Measurements from ENCODE around the gene IRAK2.

The IRAK2 gene

DNA sequence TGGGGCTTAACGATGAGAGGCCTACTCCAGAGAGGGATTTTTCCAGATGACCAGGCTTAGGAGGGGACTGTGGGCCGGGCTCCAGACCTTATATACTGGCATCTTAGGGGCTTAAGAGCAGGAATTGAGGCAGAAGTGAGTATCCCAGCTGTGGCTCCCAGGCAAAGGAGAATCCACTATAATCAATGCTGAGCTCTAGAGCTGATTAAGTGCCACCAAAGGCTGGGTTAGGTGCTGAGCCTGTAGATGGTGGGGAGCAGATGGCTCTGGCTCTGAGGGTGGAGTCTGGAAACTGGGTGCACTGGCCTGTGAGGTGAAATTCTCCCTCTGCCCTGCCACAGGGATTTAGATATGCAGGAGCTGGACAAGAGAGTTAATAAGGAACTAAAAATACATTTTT is 23.2 kb downstream of the IRAK2 start:
- no peak for DNase-seq
- Mint-ChIP-seq H3K36me3 (peaks cover 20% of the 10 kb centered on the region), H3K4me3 (no peak overlapping the region), H3K27ac (peak overlapping the region; percentile 56), H3K9me3 (no peaks in the 10 kb centered on the region), H3K4me1 (peaks cover 76% of the 10 kb centered on the region), H3K27me3 (no peaks in the 10 kb centered on the region)
- CTCF ChIA-PET: interaction anchor here (1.0 to 3.0 kb wide), 3 partner anchors 11 to 36 kb away, joined by 3 to 9 read pairs (median 5); no protein-coding TSS in a partner anchor

DNA sequence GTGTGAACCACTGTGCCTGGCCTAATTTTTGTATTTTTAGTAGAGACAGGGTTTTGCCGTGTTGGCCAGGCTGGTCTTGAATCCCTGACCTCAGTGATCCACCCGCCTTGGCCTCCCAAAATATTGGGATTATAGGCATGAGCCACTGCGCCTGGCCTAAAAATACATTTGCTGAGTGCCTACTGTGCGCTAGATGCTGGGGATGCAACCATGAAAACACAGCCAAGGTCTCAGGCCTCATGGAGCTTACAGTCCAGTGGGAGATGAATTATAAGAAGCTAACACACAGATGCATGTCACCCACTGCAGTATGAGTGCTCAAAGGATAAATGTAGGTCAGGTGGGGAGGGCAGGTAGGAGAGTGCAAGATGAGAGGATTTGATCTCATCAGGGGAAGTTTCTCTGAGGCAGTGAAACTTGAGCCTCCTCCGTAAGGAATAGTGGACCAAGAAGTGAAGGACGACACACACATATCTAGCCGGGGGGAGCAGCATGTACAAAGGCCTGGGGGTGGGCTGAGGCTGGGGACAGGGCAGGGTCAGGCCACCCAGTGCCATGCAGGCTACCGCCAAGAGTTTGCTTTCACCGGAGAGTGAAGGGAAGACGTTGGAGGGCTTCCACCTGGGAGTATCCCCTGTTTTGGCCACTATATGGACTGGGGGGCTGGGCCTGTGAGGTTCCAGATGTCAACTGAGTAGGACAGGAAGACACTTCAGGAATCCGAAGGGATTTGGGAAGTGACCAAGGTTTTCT is 24.3 kb downstream of the IRAK2 start:
- Mint-ChIP-seq H3K27me3 (no peaks in the 10 kb centered on the region), H3K9me3 (no peaks in the 10 kb centered on the region), H3K27ac (peak overlapping the region; percentile 57), H3K4me1 (peaks cover 83% of the 10 kb centered on the region), H3K36me3 (peaks cover 20% of the 10 kb centered on the region), H3K4me3 (peak overlapping the region; percentile 24)
- no peak for DNase-seq
- CTCF ChIA-PET: interaction anchor here (1.0 to 3.0 kb wide), 4 partner anchors 8 to 37 kb away, joined by 3 to 9 read pairs (median 3); no protein-coding TSS in a partner anchor

DNA sequence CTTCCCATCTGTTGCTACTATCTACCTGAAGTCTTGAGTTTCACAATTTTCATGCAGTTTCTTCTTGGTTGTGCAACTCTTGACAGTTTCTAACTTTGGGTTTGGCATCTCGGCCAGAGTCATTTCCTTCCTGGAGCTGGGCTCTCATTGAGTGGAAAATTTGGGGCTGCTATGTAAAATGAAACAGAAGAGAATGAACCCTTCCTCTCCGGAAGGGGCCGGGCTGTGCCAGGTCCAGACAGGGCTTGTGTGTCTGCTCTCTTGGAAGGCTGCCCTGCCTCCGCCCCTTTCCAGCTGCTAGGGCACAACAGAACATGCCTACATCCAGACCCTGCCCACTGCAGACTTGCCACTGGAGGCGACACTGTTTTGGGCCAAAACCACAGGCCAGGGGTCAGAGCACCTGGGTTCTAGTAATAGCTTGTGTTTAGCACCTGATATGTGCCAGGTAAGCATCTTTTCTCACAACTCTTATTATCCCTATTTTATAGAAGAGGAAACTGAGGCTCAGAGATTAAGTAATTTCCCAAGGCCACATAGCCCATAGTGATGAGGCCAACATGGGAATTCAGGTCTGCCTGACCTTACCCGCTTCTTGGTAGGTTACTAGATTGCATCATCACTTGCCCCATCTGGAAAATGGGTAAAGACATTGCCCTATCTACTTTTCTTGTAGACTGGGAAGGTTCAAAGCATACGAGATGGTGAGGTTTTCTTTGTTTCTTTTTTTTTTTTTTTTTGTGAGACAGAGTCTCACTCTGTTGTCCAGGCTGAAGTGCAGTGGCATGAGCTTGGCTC is 25.0 kb downstream of the IRAK2 start:
- CTCF ChIA-PET: interaction anchor here (1.0 to 3.8 kb wide), 4 partner anchors 9 to 34 kb away, joined by 3 to 14 read pairs (median 6); partner anchors contain the start of gene IRAK2

DNA sequence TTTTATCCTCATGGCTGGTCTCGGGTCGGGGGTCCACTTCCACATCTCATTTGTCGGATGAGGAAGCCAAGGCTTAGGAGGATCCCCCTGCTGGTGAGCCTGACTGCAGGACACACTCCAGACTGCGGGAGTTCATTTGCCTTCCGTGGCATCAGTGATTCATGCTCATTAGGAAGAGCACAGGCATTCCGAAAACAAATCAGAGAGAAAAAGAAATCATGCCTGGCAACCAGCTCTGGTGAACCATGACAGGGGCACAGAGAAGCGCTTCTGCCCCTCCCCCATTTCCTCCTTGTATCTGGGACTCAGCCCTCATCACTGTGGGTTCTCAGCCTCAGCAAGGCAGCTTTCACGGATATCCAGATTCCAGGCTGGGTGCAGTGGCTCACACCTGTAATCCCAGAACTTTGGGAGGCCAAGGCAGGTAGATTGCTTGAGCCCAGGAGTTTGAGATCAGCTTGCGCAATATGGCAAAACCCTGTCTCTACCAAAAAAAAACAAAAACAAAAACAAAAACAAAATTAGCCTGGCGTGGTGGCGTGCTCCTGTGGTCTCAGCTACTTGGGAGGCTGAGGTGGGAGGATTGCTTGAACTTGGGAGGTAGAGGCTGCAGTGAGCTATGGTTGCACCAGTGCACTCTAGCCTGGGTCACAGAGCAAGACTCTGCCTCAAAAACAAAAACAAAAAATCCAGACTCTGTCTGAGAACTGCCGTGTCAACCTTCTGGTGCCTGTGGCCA is 28.4 kb downstream of the IRAK2 start:
- DNase-seq: peak; percentile 77
- Mint-ChIP-seq H3K27me3 (no peaks in the 10 kb centered on the region), H3K36me3 (peaks cover 13% of the 10 kb centered on the region)

More for the DNA sequence above, 25.0 kb downstream of the IRAK2 start:
- peak; percentile 55 for DNase-seq
- Mint-ChIP-seq H3K27me3 (no peaks in the 10 kb centered on the region), H3K4me3 (peak overlapping the region; percentile 39), H3K36me3 (peaks cover 18% of the 10 kb centered on the region), H3K4me1 (peaks cover 86% of the 10 kb centered on the region), H3K9me3 (no peaks in the 10 kb centered on the region), H3K27ac (peak overlapping the region; percentile 57)

DNA sequence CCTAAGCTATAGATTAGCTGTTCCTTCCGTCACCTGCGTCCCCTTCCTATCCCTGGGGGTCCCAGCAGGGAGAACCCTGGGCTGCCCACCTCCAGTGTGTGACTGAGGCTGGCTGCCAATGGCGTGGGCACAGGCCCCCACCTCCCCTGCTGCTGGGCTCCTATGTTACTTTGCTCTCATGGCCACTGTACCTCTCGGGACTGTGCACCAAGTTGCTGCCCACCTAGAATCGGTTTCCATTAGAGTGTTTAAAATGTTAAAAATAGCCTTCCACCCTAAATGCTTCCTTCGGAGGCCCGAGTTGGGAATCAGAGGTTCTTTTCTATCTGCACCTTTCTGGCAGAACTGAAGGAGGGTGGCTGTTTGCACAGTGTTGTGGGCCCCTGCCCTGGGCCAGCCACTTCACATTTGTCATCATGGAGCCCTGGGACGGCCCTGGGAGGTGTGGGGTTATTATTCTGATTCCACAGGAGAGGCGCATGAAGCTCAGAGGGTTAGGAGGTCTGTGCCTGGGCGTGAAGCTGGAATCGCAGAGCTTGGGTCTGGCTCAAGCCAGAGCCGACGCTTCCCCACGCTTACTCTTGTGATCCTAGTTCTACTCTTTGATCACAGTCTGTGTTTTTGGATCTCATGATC is 29.1 kb downstream of the IRAK2 start:
- H3K9me3 Mint-ChIP-seq: no peaks in the 10 kb centered on the region
- DNase-seq: no peak
- peaks cover 12% of the 10 kb centered on the region for H3K36me3 Mint-ChIP-seq
- peak overlapping the region; percentile 99 for H3K27ac Mint-ChIP-seq
- no peaks in the 10 kb centered on the region for H3K27me3 Mint-ChIP-seq
- peak overlapping the region; percentile 55 for H3K4me3 Mint-ChIP-seq
- peaks cover 96% of the 10 kb centered on the region for H3K4me1 Mint-ChIP-seq
- CTCF ChIA-PET: interaction anchor here (0.7 to 3.5 kb wide), 8 partner anchors 8 to 94 kb away, joined by 3 to 16 read pairs (median 4); partner anchors contain the start of gene IRAK2

More for the DNA sequence above, 28.4 kb downstream of the IRAK2 start:
- Mint-ChIP-seq H3K4me3 (peak overlapping the region; percentile 37), H3K4me1 (peaks cover 91% of the 10 kb centered on the region), H3K9me3 (no peaks in the 10 kb centered on the region), H3K27ac (peak overlapping the region; percentile 99)
- CTCF ChIA-PET: interaction anchor here (0.7 to 3.8 kb wide), 9 partner anchors 9 to 94 kb away, joined by 3 to 16 read pairs (median 5); partner anchors contain the start of gene IRAK2

DNA sequence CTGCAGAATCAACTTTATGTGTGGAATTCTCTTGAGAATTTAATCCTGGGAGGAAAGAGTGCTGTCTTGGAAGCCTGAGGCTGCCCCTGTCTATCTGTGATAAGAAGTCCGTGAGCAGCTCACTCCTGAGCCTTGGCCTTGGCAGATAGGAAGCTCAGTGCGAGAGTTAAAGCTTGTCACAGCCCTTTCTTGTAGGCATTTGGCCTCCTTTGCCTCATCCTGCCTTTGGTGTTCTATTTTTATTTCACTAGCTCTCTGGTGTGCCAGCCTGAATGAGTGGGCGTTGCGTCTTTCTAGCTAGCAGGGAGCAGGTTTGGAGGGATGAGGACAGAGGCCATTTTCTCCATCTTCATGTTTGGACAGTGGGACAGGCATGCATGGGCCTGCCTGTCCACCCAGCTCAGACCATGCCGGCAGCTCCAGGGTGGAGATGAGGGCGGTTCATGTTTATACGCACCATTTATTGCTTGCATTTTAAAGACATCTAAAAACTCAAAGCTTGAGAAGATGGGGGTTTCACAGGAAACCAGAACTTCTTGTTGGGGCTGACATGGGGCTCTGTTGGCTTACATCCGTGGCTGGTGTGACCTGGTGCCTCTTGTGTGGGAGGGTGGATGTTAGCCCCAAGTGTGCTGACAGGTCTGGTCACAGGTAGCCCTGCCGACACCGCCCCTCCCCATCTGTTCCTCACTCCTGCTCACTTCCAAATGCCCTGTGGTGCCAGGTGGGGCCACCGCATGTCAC is 29.8 kb downstream of the IRAK2 start:
- peaks cover 96% of the 10 kb centered on the region for H3K4me1 Mint-ChIP-seq
- CTCF ChIA-PET: interaction anchor here (0.7 to 1.7 kb wide), 7 partner anchors 8 to 93 kb away, joined by 3 to 5 read pairs (median 3); partner anchors contain the start of gene IRAK2
- peaks cover 6% of the 10 kb centered on the region for H3K36me3 Mint-ChIP-seq
- peak; percentile 66 for DNase-seq
- H3K27ac Mint-ChIP-seq: peak overlapping the region; percentile 99
- H3K4me3 Mint-ChIP-seq: peak overlapping the region; percentile 55
- H3K9me3 Mint-ChIP-seq: no peaks in the 10 kb centered on the region
- no peaks in the 10 kb centered on the region for H3K27me3 Mint-ChIP-seq

DNA sequence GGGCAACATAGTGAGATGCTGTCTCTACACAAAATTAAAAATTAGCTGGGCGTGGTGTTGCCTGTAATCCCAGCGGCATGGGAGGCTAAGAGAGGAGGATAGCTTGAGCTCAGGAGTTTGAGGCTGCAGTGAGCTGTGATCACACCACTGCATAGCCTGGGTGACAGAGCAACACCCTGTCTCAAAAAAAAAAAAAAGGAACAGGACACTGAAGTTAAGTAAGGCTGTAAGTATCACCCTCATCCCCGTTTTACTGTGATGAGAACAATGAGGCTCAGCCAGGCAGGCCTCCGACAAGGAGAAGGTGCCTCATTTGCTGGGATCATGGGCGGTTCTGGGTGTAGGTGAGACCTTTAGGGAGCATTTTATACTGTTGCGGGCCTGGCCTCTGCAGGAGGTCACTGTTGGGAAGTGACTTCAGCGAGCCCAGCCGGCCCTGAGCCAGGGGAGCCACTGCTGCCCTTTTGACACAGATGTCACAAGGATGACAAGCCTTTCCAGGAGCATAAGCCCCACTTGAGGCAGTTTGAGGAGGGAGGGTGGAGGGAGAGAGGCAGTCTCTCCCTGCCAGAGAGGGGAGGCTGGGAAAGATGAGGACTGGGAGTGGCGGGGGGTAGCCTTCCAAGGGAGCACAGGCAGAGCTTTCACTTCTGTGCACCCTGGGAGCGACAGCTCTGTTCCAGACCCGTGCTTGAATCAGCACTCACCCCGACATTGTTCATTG is 30.8 kb downstream of the IRAK2 start:
- peaks cover 6% of the 10 kb centered on the region for H3K36me3 Mint-ChIP-seq
- no peaks in the 10 kb centered on the region for H3K9me3 Mint-ChIP-seq
- peaks cover 94% of the 10 kb centered on the region for H3K4me1 Mint-ChIP-seq
- H3K27me3 Mint-ChIP-seq: no peaks in the 10 kb centered on the region
- no peak for DNase-seq
- peak overlapping the region; percentile 99 for H3K27ac Mint-ChIP-seq
- CTCF ChIA-PET: interaction anchor here (1.4 kb wide), 1 partner anchor 9 kb away, joined by 3 read pairs; no protein-coding TSS in a partner anchor
- H3K4me3 Mint-ChIP-seq: peak overlapping the region; percentile 55

DNA sequence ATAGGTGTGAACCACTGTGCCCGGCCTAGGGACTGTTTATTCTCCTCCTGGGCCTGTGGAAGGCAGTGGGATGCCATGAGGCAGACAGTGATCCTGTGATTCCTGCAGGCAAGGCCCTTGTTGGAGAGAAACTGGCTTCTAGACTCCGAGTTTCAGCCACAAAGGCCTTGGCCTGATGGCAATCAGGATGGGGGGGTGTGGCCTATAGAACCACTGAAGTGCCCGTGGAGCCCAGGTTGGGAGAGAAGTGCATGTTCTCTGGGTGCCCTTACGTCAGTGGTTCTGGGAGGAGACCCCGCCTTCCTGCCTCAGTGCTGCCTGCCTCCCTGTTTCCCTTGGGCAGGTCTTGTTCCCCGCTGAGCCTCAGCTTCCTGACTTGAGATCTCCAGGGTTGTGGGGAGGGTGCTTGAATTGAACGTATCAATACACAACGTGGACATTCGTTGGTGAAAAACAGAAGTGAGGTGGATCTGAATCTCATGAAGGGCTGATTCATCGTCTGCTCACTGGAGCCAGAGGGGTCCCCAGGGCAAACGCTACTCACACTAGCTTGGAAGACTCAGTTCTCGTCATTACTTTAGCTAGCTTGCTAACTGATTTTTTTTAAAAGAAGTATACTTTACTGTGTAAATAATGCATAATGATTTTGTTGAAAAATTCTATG is 31.8 kb downstream of the IRAK2 start:
- Mint-ChIP-seq H3K9me3 (no peaks in the 10 kb centered on the region), H3K4me1 (peaks cover 96% of the 10 kb centered on the region), H3K36me3 (peaks cover 11% of the 10 kb centered on the region), H3K27me3 (no peaks in the 10 kb centered on the region), H3K27ac (peak overlapping the region; percentile 99), H3K4me3 (no peak overlapping the region)
- CTCF ChIA-PET: interaction anchor here (1.2 to 1.4 kb wide), 2 partner anchors 10 to 51 kb away, joined by 3 to 5 read pairs; no protein-coding TSS in a partner anchor
- DNase-seq: peak; percentile 37

DNA sequence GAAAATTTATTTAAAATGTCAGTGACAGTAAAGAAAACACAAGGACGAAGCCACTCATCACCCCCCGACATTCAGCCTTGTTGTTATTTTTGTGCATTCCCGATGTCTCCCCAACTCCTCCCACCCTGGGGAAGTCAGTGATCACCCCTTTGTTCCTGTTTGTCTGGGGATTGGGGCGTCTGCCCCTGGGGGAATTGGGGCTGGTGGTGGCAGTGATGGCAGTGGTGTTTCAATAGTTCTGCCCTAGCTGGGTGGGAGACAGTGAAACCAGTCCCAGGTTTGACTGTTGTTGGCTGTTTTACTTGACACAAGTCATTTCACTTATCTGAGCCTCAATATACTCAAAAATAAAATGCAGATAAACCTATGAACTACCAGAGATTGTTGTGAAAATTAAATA is 33.5 kb downstream of the IRAK2 start:
- H3K27me3 Mint-ChIP-seq: no peaks in the 10 kb centered on the region
- peaks cover 15% of the 10 kb centered on the region for H3K36me3 Mint-ChIP-seq
- CTCF ChIA-PET: interaction anchor here (1.4 to 1.7 kb wide), 2 partner anchors 9 to 12 kb away, joined by 5 to 9 read pairs; no protein-coding TSS in a partner anchor
- peaks cover 95% of the 10 kb centered on the region for H3K4me1 Mint-ChIP-seq
- H3K27ac Mint-ChIP-seq: peak overlapping the region; percentile 95
- no peaks in the 10 kb centered on the region for H3K9me3 Mint-ChIP-seq
- DNase-seq: no peak
- no peak overlapping the region for H3K4me3 Mint-ChIP-seq

DNA sequence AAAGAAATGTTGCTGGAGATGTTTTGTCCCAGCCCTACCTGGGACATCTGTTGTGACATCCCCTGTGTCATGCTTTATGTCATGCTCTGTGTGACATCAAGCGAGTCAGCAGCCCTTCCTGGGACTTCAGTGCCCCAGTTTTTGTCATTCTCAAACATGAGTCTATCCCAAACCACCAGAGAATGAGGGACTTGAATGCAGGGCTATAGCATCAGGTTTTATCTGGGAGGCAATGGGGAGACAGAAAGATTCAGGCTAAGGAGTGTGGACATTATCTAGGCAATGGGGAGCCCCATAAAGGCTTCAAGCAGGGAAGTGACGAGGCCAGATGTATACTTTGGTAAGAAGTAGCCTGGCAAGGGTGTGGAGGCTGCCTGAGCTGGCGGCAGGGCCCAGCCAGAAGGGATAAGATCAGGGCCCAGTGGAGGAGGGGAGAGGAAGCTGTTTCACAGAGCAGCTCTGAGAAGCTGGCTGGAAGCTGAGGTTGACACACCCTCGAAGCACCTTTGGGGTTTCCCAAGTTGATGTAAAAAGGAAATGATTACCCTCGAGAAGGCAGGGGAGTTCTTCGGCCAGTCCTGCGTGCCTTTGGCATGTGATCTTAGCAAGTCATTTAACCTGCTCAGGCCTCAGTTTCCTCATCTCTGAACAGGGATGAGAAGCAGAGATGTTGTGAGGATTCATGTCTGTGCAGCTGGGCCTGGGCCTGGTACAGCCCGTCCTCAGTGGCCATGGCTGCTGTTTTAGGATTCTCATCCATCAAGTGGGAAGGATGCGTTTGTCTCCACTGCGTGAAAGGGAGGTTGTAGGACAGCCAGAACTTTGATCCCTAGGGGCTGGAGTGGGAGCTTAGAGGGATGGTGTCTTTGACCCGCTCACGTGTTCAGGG is 34.3 kb downstream of the IRAK2 start:
- CTCF ChIA-PET: interaction anchor here (0.6 to 2.2 kb wide), 4 partner anchors 10 to 59 kb away, joined by 4 to 10 read pairs (median 7); no protein-coding TSS in a partner anchor
- no peaks in the 10 kb centered on the region for H3K9me3 Mint-ChIP-seq
- DNase-seq: peak; percentile 87
- peak overlapping the region; percentile 95 for H3K27ac Mint-ChIP-seq
- no peaks in the 10 kb centered on the region for H3K27me3 Mint-ChIP-seq
- H3K36me3 Mint-ChIP-seq: peaks cover 17% of the 10 kb centered on the region
- H3K4me3 Mint-ChIP-seq: peak overlapping the region; percentile 11
- H3K4me1 Mint-ChIP-seq: peaks cover 93% of the 10 kb centered on the region

DNA sequence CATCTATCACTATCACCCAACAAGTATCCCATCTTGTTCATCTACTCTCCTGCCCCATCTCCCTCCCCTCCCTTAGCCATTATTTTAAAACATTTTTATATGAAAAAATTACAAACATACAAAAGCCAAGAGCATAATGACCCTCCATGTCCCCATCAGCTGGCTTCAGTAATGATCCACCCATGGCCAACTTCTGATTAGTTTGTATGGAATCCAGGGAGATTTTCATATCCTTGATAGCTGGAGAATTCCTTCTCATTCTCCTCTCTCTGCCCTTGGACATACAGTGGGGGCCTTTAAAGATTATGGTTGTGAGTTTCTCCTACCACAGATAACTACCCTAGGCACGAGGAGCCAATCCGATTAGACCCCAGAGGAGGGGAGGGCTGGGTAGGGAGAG is 40.2 kb downstream of the IRAK2 start:
- no peak overlapping the region for H3K4me3 Mint-ChIP-seq
- CTCF ChIA-PET: interaction anchor here (0.8 to 1.4 kb wide), 3 partner anchors 11 to 18 kb away, joined by 3 to 5 read pairs (median 4); no protein-coding TSS in a partner anchor
- no peaks in the 10 kb centered on the region for H3K9me3 Mint-ChIP-seq
- no peak overlapping the region for H3K27ac Mint-ChIP-seq
- peaks cover 44% of the 10 kb centered on the region for H3K4me1 Mint-ChIP-seq
- H3K36me3 Mint-ChIP-seq: peaks cover 15% of the 10 kb centered on the region
- no peaks in the 10 kb centered on the region for H3K27me3 Mint-ChIP-seq
- DNase-seq: no peak

Measured in activated naive CD4-positive, alpha-beta T cell treated with anti-CD3 and anti-CD28 coated beads, Interleukin-2, amount 10 ng/mL, durations not matched to agents 7 days and 5 days (primary cell).